Hematopoietic multipotent progenitor cell (in vitro differentiated cells): ENCODE measurements around the gene DUSP23. TPM values are rescaled to one million over a fixed set of nuclear protein-coding genes. Genes with fewer than 3 reads are reported as not detected.

Experiments used
- DNase-seq, 3 donors: peaks; one replicate each; pipeline ENCODE4 v3.0.0-alpha.2; 2011 to 2015; ENCODE audit warnings: low read depth in 2 of 3, low spot score in 2 of 3
- total RNA-seq: library from RNA; depleted of rRNA; stranded (reverse); fragments of >200 nt; gene quantifications from one replicate; pipeline ENCODE4 v1.2.3, GENCODE V29; 2012

DUSP23 gene
- 54.1 TPM for total RNA-seq

- DNase-seq = peak; percentile 89 to 98 (median 97)
These were observed at the start of gene DUSP23 for GRCh38 chr1:159780583-159781582. DUSP23 (plus strand) TSS chr1:159780962; CDS start chr1:159781101, 139 bp downstream.

DNA sequence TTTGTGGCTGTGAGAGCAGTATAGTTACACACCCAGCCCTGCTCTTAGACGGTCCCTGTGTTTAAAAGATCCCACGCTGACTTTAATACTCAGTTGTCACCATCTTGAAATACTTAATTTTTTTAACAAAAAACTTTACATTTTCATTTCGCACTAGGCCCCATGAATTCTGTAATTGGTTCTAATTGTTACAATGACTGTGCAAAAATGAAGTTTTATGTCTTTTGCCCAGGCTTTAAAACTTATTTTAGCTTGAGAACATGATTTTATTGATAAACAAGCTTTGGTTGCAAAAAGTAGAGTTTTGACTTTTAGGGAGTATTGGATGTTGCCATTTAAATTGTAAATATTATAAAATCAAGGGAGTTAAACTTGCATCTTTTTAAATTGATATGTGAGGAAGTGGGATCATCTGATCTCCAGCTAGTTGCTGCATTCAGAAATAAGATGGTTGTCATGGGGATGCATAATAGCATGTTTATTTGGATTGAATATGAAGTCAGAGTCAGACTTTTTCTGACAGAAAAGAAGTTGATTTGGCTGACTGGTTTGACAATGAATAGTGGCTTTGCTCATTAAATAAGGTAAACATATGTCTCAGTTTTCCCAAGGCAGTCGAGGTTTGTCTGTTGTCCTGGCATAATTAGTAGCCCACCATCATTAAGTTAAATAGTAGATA lies 43.4 kb upstream of the DUSP23 start:
- DNase-seq = peak in 1 of 3 donors; percentile 37

DNA sequence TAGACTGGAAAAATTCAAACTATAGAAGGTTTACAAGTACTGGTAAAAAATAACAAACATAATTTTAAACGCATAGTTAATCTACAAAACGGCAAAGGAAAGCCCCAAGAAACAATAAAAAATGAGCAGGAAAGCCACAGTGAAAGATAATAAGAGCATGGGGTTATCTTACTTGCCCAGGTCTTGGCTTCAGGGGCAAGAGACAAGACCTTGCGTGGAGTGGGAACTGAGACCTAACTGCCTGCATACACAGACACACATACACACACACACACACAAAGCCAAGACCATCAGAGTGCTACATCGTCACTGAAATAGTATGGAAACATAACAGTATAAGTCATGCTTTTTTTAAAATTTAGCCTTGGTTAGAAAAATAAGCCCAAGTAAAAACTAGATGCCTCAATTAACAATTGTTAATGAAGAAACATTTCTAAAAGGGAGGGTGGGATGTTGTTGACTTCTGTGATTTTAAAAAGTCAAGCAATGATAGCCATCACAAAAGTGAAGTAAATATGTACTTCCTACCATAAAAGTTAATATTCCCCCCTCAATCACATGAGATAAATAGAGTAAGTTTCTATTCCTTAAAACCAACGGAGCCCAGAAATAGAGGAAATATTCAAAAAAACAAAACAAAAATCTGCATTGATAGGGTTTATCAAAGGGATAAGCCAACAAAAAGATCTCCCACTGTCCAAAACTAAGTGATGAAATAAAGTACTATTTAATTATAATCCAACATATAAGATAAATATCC lies 36.9 kb upstream of the DUSP23 start:
- peak in 2 of 3 donors; percentile 43 to 67 for DNase-seq

- DNase-seq = peak in 2 of 3 donors; percentile 47 to 90
These were observed 34.1 kb upstream of the DUSP23 start for GRCh38 chr1:159746666-159747065.

DNA sequence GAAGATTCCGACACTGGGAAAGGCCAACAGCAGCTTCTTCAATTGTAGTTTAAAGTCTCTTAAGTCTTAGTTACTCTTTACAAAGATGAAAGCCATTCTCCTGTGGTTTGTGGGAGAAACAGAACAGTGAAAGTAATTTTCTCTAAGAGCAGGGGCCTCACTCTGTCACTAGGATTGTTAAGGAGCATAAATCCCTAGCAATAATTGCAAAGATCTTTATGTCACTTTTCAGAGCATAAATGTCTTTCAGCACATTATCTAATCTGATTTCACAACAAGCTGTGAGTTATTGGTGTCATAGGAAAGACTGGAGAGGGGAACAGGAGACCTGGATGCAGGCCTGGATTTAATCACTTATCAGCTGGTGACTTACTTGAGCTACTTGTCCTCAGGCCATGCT lies 32.4 kb upstream of the DUSP23 start:
- no peak for DNase-seq

DNA sequence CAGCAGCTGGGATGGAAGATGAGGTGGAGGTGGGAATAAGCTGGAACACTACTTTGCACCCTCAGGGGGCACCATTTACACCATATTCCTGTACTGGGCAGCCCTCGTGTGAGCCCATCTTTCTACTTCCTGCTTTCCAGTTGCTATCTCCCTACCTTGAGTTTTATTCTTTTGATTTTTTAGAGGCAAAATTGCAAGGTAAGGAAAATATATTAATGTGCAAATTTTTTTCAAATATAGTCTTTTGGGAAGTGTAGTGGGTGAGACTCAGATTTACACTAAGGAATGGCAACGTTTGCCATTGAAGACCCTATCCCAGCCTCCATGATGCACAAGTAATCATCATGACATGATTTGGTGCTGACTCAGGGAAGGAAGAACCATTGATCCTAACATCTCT lies 31.1 kb upstream of the DUSP23 start:
- DNase-seq = no peak

GRCh38 chr1:159750621-159751020 lies 30.1 kb upstream of the DUSP23 start:
- DNase-seq = no peak

DNA sequence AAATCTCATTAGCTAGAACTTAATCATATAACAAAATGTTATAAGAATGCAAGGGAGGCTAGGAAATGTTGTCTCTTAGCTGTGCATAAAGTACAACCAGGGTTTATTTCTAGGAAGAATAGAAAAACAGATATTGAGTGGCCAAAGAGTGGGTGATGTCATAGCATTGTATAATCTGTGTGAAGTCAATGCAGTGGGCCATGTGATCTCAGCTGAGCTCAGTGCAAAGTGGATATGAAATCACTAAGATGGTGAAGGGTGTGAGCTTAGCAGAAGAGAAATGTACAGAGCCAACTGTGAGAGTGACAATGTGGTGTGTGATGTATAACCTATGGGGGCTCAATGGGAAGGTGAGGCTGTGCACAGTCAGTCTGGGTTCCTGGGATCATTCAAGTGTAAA lies 29.7 kb upstream of the DUSP23 start:
- no peak for DNase-seq

DNA sequence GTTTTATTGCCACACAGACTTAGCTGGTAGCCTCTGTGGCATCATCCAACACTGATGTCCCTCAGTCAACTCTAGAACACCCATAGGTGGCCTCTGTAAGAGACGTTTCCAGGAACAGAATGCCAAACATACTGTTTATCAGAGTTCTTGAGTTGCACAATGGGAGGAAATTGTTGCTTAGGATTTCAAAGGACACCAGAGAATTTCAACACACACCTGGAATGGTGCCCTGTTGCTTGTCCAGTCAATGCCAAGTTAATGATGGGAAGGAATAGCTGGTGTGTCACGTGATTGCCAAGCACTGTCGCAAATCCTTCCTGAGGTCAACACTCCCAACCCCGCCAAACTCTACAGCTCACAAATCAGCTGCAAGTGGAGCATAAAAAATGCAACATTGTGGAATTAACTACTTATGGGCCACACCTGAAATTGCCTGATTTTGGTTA lies 28.6 kb upstream of the DUSP23 start:
- DNase-seq = no peak

GRCh38 chr1:159753386-159753785 lies 27.4 kb upstream of the DUSP23 start:
- DNase-seq = no peak

DNA sequence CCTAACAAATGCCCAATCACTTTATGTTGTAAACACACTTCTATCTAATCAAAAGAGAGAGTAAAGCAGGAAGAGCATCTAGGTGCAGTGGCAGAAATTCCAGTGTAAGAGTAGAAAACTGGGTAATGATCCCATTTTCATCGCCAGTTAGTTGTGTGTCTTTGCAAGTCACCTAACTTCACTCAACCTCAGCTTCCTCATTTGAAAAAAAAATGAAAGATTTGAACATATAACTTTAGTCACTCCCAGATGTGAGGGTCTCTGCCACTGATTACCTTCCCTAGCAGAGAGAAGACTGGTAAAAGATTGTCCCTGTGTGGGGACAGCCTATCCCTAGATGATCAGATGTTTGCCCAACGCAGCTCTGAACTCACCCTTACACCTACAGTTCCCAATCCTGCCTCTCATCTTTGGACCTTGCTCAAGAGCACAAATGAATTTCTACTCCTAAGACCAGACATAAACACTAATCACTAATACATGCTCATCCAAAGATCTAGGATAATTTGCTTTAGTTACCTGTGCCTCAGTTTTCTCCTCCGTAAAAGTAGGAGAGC lies 25.2 kb upstream of the DUSP23 start:
- DNase-seq = peak in 1 of 3 donors; percentile 37

- peak in 1 of 3 donors; percentile 39 for DNase-seq
These were observed 24.4 kb upstream of the DUSP23 start for GRCh38 chr1:159756397-159756796.

DNA sequence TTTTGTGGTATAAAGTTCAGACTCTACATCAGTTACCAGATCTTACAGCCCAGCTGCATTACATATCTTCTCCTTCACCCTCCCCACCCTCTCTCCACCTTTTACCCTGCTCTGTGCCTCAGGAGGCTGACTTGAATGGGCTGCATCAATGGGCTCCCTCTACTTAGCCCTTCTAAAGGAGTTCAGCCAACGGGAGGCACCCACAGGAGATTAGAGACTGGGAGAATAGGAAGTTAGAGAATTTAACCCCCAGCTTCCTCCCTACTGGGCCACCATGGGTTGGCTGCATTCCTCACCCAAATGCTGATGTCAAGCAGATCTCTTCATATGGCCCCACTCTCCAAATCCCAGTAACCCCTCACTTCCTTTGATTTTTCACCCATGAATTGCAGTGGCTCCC lies 17.1 kb upstream of the DUSP23 start:
- no peak for DNase-seq

- no peak for DNase-seq
These were observed 15.0 kb upstream of the DUSP23 start for GRCh38 chr1:159765806-159766205.

DNA sequence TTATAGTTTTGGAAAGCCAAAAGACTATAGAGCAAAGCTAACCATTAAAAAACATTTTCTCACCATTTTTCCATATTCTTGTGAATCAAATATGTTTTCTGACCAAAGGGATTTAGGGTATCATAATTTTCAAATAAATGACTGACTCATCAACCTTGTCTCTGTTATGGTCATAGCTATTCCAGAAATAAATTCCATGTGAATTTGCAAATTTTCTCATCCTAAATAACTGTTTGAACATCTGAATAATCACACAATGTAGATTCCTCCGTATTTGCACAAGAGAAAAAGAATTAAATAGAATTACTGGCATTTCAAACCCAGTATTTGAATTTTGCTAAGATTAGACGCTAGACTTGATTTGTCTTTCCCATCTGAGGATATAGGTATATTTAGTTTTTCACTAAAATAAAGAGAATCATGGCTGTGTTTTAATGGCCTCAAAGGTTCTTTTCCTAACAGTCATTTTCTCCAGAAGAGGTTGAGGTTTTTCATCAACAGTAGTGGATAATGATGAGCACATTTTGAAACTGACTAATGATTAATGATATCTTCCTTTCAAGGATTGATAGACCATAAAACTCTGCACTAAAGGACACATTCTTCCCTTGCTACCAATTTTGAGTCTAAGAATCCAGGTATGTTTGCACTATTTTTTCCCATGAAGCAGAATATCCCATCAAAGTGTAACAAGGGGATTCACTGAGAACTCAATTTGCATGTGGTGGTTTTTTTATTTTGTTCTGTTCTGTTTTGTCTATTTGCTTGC lies 9.5 kb upstream of the DUSP23 start:
- DNase-seq = no peak

- no peak for DNase-seq
These were observed 6.3 kb upstream of the DUSP23 start for GRCh38 chr1:159774465-159774864.

DNA sequence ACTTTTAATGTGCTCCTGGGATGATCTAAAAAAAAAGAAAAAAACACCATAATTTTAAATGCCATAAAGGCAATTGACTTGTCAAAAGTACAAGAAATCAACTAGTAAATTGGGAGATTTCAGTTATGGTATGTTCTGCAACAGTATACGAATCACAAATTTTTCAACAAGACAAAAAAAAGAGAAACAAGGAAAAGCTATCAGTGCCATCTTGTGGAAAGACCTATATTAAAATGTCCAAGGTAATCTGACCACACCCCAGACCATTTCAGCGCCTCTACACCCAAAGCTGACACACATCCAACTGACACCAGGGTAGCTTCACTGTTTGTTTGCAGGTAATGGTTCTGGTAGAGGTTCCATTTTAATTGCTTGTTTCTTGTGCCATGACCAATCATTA lies 5.0 kb upstream of the DUSP23 start:
- DNase-seq = peak in 1 of 3 donors; percentile 23

- DNase-seq = no peak
These were observed 2.5 kb upstream of the DUSP23 start for GRCh38 chr1:159778266-159778665.

- no peak for DNase-seq
These were observed 1.3 kb upstream of the DUSP23 start for GRCh38 chr1:159779403-159779851.

DNA sequence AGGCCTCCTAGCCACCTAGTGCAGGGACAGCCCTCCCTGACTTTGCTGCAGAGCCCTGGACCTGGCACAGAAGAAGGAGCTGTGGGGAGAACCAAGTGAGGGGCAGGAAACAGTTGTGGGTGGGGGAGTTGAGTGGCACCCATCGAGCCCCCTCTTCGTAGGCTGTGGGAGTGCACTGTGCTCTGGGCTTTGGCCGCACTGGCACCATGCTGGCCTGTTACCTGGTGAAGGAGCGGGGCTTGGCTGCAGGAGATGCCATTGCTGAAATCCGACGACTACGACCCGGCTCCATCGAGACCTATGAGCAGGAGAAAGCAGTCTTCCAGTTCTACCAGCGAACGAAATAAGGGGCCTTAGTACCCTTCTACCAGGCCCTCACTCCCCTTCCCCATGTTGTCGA lies 1.2 kb downstream of the DUSP23 start:
- no peak for DNase-seq
